ENCODE data around the gene SPEN. TPM values are rescaled to one million over a fixed set of nuclear protein-coding genes. Genes with fewer than 3 reads are reported as not detected.

Gene SPEN
- total and polyA plus RNA-seq, 2 of the 13 experiments (the other 11 are each of a cell fraction or from before 2014, with no cell fraction given): 4.8 to 14.0 TPM

DNA sequence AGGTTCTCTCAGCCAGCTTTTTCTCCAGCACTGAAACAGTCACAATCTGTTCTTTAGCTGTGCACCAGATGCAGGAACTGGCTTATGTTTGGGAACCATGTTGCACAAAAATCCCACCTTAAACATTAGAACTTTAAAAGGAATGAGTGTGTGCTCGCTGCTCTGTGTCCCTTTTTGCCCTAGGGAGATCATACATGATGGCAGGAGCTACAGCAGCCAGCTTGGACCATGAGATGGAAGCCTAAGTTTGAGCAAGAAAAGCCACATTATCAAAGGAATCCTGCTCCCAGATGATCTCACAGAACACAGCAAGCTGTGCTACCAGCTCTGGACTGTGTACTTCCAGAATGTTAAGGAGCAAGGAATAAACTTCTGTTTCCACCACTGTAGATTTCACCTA lies 124.9 kb downstream of the SPEN start (continued):
- TF ChIP-seq AFF4 (CRISPR knock-in tag; IDR thresholded peaks at IDR 0.05) (no peak), CREB1 (IDR thresholded peaks at IDR 0.05) (no peak), CREB1 (CRISPR knock-in tag; IDR thresholded peaks at IDR 0.05) (no peak), ZNF160 (CRISPR knock-in tag; IDR thresholded peaks at IDR 0.05) (no peak), ZNF253 (CRISPR knock-in tag; IDR thresholded peaks at IDR 0.05; ENCODE audit: borderline replicate concordance) (no peak), SETDB1 (CRISPR knock-in tag; IDR thresholded peaks at IDR 0.05; ENCODE audit: borderline replicate concordance) (no peak)
- TF ChIP-seq, protein P1, sequence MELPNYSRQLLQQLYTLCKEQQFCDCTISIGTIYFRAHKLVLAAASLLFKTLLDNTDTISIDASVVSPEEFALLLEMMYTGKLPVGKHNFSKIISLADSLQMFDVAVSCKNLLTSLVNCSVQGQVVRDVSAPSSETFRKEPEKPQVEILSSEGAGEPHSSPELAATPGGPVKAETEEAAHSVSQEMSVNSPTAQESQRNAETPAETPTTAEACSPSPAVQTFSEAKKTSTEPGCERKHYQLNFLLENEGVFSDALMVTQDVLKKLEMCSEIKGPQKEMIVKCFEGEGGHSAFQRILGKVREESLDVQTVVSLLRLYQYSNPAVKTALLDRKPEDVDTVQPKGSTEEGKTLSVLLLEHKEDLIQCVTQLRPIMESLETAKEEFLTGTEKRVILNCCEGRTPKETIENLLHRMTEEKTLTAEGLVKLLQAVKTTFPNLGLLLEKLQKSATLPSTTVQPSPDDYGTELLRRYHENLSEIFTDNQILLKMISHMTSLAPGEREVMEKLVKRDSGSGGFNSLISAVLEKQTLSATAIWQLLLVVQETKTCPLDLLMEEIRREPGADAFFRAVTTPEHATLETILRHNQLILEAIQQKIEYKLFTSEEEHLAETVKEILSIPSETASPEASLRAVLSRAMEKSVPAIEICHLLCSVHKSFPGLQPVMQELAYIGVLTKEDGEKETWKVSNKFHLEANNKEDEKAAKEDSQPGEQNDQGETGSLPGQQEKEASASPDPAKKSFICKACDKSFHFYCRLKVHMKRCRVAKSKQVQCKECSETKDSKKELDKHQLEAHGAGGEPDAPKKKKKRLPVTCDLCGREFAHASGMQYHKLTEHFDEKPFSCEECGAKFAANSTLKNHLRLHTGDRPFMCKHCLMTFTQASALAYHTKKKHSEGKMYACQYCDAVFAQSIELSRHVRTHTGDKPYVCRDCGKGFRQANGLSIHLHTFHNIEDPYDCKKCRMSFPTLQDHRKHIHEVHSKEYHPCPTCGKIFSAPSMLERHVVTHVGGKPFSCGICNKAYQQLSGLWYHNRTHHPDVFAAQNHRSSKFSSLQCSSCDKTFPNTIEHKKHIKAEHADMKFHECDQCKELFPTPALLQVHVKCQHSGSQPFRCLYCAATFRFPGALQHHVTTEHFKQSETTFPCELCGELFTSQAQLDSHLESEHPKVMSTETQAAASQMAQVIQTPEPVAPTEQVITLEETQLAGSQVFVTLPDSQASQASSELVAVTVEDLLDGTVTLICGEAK (IDR thresholded peaks at IDR 0.05): no peak
- TF ChIP-seq, protein P1 (CRISPR knock-in tag; IDR thresholded peaks at IDR 0.05): no peak
